GM18517 (cell line): ENCODE results near the gene CCDC174.
"Not testable (repeated sequence)": the region's sequence is repeated elsewhere in the genome, so short reads cannot be mapped to it uniquely, and the experiment has no call there.

ENCODE experiments used
- ATAC-seq: cut with Tn5 transposase; IDR thresholded peaks from one replicate; pipeline ENCODE4 v1.9.1; 2021; ENCODE audit warnings: mild to moderate bottlenecking, moderate library complexity; ENCODE audit not compliant: unreplicated experiment

CCDC174 gene

GRCh38 chr3:14649466-14649865, 2.1 kb upstream of the CCDC174 start:
- no peak for ATAC-seq

GRCh38 chr3:14650193-14650592, 1.4 kb upstream of the CCDC174 start:
- no peak for ATAC-seq

- ATAC-seq, result not testable (repeated sequence)
Observed at GRCh38 chr3:14652360-14652907, 872 bp downstream of the CCDC174 start.

- ATAC-seq, result no peak
Observed at GRCh38 chr3:14657579-14657978, 6.0 kb downstream of the CCDC174 start.

- ATAC-seq, result no peak
Observed at GRCh38 chr3:14658978-14659377, 7.4 kb downstream of the CCDC174 start.

GRCh38 chr3:14660942-14661341, 9.4 kb downstream of the CCDC174 start:
- ATAC-seq, result no peak

GRCh38 chr3:14663396-14664135, 12.0 kb downstream of the CCDC174 start:
- no peak for ATAC-seq

- no peak for ATAC-seq
Observed at GRCh38 chr3:14664170-14664569, 12.6 kb downstream of the CCDC174 start.

GRCh38 chr3:14672588-14672987, 21.0 kb downstream of the CCDC174 start:
- no peak for ATAC-seq

- no peak for ATAC-seq
Observed at GRCh38 chr3:14674841-14675240, 23.3 kb downstream of the CCDC174 start, which contains the start of gene C3orf20. Gene C3orf20 (plus strand): TSS chr3:14675141. CDS start chr3:14682714, 7,573 bp downstream.

- ATAC-seq, result no peak
Observed at GRCh38 chr3:14676881-14677280, 25.3 kb downstream of the CCDC174 start.

GRCh38 chr3:14678015-14678503, 26.5 kb downstream of the CCDC174 start:
- ATAC-seq, result no peak

GRCh38 chr3:14680115-14680514, 28.6 kb downstream of the CCDC174 start:
- no peak for ATAC-seq

- no peak for ATAC-seq
Observed at GRCh38 chr3:14680716-14681115, 29.2 kb downstream of the CCDC174 start.

GRCh38 chr3:14684447-14684846, 32.9 kb downstream of the CCDC174 start:
- ATAC-seq, result no peak

- no peak for ATAC-seq
Observed at GRCh38 chr3:14685179-14685578, 33.6 kb downstream of the CCDC174 start.

GRCh38 chr3:14687360-14687759, 35.8 kb downstream of the CCDC174 start:
- ATAC-seq, result no peak

- peak; percentile 58 for ATAC-seq
Observed at GRCh38 chr3:14688525-14688924, 37.0 kb downstream of the CCDC174 start.

- ATAC-seq, result peak; percentile 37
Observed at GRCh38 chr3:14689247-14689980, 37.9 kb downstream of the CCDC174 start.

- ATAC-seq, result peak; percentile 50
Observed at GRCh38 chr3:14691239-14691638, 39.7 kb downstream of the CCDC174 start.

GRCh38 chr3:14691719-14692118, 40.2 kb downstream of the CCDC174 start:
- ATAC-seq, result no peak
